GM21619 (cell line): ENCODE results near the gene NME7.

ENCODE experiments used
- ATAC-seq: cut with Tn5 transposase; IDR thresholded peaks from one replicate; pipeline ENCODE4 v1.9.1; 2021; ENCODE audit not compliant: unreplicated experiment

The NME7 gene

GRCh38 chr1:169108863-169109560 lies 258.6 kb downstream of the NME7 start:
- no peak for ATAC-seq

GRCh38 chr1:169108223-169108622 lies 259.4 kb downstream of the NME7 start:
- no peak for ATAC-seq

GRCh38 chr1:169107603-169108208 lies 259.9 kb downstream of the NME7 start:
- no peak for ATAC-seq

- no peak for ATAC-seq
Observed at GRCh38 chr1:169106921-169107602, 260.5 kb downstream of the NME7 start.

- peak; percentile 81 for ATAC-seq
Observed at GRCh38 chr1:169106095-169106920, 261.3 kb downstream of the NME7 start, which contains the start of gene ATP1B1. Gene ATP1B1 (plus strand): TSS chr1:169106690. CDS start chr1:169106830, 140 bp downstream.

- peak; percentile 27 for ATAC-seq
Observed at GRCh38 chr1:169105434-169106094, 262.0 kb downstream of the NME7 start.

- no peak for ATAC-seq
Observed at GRCh38 chr1:169105087-169105433, 262.5 kb downstream of the NME7 start.

- no peak for ATAC-seq
Observed at GRCh38 chr1:169103480-169103893, 264.1 kb downstream of the NME7 start.

- no peak for ATAC-seq
Observed at GRCh38 chr1:169103002-169103401, 264.6 kb downstream of the NME7 start.

GRCh38 chr1:169102567-169102966 lies 265.0 kb downstream of the NME7 start:
- no peak for ATAC-seq

- ATAC-seq: no peak
Observed at GRCh38 chr1:169100651-169101088, 266.9 kb downstream of the NME7 start.

GRCh38 chr1:169100208-169100607 lies 267.4 kb downstream of the NME7 start:
- ATAC-seq: no peak

- ATAC-seq: no peak
Observed at GRCh38 chr1:169099561-169099960, 268.0 kb downstream of the NME7 start.

- no peak for ATAC-seq
Observed at GRCh38 chr1:169098380-169098779, 269.2 kb downstream of the NME7 start.

- no peak for ATAC-seq
Observed at GRCh38 chr1:169094897-169095569, 272.6 kb downstream of the NME7 start.

GRCh38 chr1:169092399-169092798 lies 275.2 kb downstream of the NME7 start:
- ATAC-seq: no peak

GRCh38 chr1:169091480-169091941 lies 276.1 kb downstream of the NME7 start:
- ATAC-seq: peak; percentile 68

- ATAC-seq: peak; percentile 48
Observed at GRCh38 chr1:169090900-169091311, 276.7 kb downstream of the NME7 start.

- ATAC-seq: no peak
Observed at GRCh38 chr1:169090308-169090899, 277.2 kb downstream of the NME7 start.

- no peak for ATAC-seq
Observed at GRCh38 chr1:169089776-169090175, 277.8 kb downstream of the NME7 start.
